Midbrain (tissue), 1 donor: Measurements from ENCODE around the gene STRN4.
"Not testable (repeated sequence)": the region's sequence is repeated elsewhere in the genome, so short reads cannot be mapped to it uniquely, and the experiment has no call there.

Experiments
- DNase-seq: peaks from one replicate; lab custom pipeline; 2025; lab: John Stamatoyannopoulos, UW

STRN4 gene

DNA sequence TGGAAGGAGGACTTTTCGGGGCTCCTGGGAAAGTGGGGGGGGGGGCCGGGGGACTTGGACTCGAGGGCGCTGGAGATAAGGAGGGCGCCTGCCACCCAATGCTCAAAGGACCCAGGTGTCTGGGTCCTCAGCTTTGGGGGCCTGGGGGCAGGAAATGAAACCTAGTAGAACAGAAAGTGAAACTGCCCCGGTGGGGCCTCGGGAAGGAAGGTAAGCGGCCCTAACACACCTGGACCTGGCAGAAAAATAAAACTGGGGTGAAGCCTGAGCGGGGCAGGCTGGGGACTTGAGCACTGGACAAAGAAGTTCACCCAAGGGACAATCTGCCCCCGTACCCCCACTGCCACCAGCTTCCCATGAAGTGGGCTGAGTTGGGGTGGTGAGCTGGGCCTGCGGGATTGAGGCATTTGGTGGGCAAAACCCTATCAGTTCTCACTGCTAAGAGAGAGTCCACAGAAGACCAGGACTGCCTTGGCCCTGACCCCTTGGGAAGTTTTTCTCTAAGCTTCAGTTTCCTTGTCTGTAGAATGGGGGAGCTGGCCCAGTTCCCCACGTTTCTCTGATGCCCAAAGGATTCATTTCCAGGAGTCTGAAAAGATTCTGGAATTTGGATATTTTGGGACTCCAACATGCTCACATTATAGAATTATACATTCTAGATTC, 31.7 kb downstream of the STRN4 start:
- no peak for DNase-seq

- peak; percentile 35 for DNase-seq
These were observed 32.3 kb downstream of the STRN4 start for GRCh38 chr19:46713781-46714443.

GRCh38 chr19:46712768-46713338, 33.4 kb downstream of the STRN4 start:
- not testable (repeated sequence) for DNase-seq

DNA sequence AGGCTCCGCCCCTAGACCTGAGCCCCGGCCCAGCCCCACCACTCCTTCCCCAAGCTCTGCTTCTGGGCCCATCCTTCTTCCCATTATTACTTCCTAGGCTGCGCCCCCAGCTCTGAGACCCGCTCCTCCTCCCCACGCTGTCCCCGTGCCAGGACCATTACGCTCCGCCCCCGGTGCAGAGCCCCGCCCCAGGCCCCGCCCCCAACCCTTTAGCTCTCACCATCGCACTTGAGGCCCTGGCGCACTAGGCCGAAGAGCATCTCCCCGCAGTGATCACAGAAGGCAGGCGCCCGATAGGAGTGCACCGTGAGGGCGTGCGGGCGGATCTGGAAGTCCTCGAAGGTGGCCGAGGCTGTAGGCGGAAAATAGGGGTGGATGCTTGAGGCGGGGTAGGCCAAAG, 35.6 kb downstream of the STRN4 start:
- no peak for DNase-seq

DNA sequence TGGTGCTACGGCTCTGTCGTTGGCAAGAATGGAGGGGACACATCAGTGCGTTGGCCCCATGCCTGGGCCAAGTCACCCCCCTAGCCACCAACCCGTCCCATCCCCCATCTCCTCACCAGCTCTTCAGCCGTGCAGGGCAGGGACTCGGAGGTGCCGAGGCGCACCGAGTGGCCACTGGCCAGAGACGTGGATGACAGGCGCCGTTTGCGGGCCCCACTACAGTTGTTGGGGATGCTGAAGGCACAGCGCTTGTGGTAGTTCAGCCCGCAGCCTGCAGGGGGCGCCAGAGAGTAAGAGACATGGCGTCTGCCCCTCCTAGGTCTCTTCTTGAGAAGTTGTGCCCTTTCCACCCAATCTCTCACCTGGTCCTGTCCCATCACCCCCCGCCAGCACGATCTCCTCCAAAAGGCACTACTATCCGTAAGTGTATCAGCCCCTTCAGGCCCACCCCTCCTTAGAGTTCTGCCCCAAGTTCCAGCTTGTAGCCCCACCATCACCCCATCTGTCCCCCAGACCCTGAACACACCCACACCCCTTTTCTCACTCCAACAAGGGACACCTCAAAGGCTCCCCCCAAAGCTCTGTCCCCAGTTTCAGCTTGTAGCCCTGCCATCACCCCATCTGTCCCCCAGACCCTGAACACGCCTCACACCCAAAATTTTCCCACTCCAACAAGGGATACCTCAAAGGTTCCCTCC, 41.7 kb downstream of the STRN4 start:
- DNase-seq, result peak; percentile 45

GRCh38 chr19:46700704-46701103, 45.5 kb downstream of the STRN4 start:
- DNase-seq, result no peak

- no peak for DNase-seq
These were observed 47.6 kb downstream of the STRN4 start for GRCh38 chr19:46698395-46699321.

DNA sequence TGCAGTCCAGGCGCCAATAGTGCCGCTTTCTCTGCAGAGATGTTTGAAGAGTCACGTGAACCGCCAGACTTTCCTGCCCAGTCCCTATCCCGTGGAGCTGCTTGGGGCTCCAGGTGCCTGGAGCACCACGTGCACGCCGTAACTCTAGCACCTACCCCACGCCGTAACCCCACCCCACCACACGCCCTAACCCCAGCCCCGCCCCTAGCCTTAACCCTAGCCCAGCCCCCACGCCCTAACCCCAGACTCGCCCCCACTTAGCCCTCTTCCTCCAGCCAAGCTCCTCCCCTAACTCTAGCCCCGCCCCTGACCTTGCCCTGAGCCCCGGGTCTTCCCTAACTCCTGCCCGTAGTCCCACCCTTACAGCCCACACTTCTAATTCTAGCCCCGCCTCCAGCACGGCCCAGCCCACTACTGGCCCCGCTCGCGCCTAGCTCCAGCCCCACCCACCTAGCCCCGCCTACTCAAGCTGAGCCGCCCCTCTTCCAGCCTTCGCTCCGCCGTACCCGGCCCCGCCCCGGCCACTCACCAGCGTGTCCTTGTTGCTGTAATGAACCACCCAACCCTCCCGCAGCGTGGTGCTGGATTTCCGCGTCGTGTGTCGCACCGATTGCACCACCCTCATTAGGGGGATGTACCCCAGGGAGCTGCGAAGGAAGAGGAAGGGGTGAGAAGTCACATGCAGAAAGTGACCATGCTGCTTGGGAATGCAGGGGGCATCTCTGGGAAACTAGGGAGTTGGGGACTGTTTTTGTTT, 48.9 kb downstream of the STRN4 start:
- peak; percentile 7 for DNase-seq

DNA sequence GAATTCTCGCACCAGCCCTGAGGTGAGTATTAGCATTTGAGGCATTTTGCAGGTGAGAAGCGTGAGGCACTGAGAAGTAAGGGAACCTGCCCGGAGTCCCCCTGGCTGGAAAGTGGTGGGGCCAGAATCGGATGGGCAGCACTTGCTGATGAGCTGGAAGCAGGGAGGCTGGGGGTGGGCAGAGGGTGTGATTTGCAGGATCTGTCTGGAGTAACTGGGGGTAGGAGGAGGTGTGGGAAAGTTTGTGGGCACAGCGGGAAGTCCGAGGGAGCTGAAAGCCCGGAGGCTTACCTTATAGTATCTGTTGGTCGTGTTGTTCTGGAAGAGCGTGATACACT, 49.4 kb downstream of the STRN4 start:
- DNase-seq, result no peak

GRCh38 chr19:46696052-46696451, 50.2 kb downstream of the STRN4 start:
- no peak for DNase-seq

- no peak for DNase-seq
These were observed 52.5 kb downstream of the STRN4 start for GRCh38 chr19:46693760-46694159.

DNA sequence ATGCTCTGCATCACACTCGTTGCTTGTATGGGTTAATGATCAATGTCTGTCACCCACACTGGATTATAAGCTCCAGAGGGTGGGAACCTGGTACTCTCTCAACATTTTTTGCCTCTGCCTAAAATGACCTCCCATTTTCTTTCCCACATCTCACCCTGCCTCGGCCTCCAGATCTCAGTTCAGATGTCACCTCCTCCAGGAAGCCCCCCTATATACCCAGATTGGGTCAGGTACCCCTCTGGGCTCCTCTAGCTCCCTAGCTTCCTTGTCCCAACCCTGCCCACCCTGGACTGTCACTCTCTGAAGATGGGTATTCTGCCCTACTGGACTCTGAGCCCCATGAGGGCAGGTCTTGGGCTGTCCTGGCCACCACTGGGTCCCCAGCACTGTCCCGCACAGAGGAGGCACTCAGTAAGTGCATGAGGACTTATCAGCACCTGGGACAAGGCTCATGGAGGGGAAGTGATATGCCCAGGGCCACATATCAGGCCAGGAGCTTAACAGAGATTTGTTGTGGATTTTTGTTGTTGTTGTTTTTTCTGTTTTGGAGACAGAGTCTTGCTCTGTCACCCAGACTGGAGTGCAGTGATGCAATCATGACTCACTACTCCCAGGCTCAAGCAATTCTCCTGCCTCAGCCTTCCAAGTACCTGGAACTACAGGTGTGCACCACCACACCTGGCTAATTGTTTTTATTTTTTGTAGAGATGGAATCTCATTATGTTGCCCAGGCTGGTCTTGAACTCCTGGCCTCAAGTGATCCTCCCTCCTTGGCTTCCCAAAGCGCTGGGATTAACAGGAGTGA, 53.1 kb downstream of the STRN4 start:
- DNase-seq, result no peak

DNA sequence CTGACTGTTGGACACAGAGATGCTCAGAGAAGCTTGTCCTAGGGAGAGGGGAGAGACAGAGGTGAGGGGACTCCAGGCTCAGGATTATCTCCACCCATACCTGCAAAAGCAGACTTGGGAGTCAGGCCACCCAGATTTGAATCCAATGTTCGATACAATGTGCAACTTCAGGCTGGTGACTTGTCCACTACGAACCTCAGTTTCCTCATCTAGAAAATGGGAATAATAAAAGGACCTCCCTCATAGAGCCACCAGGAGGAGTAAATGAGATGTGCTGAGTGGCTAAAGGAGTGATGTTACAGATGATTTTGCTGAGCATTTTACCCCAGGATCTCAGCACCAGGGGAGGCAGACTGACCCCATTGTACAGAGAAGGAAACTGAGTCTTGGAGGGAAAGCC, 54.3 kb downstream of the STRN4 start:
- no peak for DNase-seq

GRCh38 chr19:46691104-46691503, 55.1 kb downstream of the STRN4 start:
- DNase-seq, result no peak

DNA sequence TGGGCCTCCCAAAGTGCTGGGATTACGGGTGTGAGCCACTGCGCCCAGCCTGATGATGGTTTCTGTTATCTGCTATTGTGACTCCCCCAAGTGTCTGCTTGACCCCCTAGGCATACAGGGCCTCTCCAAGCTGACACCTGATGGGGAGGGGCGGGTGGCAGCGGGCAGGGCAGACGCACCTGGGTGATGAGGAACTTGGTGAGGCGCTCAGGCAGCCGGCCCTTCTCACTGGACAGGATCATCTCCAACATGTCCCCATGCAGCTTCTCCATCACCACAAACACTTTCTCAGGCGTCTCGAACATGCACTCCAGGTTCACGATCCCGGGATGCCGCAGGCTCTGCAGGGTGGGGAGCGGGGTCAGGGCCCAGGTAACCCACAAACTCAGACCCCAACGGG, 56.9 kb downstream of the STRN4 start:
- no peak for DNase-seq

DNA sequence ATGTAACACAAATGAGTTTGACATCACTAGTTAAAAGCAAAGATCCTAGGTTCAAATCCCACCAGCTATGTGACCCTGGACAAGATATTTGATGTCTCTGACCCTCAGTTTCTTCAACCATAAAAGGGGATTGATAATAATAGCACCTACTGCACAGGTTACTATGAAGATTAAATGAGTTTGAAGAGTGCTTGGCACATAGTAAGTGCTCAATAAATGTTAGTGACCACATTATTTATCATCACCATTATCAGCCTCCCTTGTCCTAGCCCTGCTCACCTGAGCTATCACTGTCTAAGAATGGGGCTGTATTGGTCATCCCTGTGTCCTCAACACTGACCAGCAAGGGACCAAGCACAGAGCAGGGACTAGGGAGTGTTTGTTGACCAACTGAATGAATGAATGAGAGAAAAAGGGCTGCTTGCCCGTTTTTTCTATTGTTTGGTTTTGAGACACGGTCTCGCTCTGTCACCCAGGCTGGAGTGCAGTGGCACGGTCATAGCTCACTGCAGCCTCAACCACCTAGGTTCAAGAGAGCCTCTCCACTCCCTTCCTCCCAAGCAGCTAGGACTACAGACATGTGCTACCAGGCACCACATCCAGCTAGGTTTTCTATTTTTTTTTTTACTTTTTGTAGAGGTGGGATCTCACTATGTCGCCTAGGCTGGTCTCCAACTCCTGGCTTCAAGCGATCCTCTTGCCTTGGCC, 58.7 kb downstream of the STRN4 start:
- no peak for DNase-seq

- DNase-seq, result no peak
These were observed 61.1 kb downstream of the STRN4 start for GRCh38 chr19:46685189-46685588.

DNA sequence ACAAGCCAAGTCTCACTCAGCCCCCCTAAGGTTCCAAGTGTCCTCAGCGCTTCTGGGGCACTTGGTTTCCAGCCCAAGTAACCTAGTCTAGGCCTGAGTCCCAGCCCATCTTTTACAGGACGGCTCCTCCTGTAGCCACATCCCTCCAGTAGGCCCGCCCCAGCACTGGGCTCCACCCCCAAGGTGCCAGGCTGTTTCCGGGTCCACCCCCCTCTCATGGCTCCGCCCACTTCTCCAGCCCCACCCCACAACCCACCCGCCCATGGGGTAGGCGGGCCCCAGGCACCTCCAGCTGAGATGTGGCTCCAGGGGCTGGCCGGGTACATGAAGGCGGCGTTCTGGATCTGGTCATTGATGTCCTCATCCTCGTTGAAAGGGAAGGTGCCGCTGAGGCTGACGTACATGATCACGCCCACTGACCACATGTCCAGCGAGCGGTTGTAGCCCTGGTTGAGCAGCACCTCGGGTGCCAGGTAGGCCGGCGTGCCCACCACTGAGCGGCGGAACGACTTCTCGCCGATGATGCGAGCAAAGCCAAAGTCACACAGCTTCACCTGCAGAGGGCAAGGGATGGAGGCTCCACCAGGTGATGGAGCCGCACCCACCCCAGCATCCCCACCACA, 68.0 kb downstream of the STRN4 start:
- DNase-seq, result no peak
